GM21528 (cell line): ENCODE results near the gene SDHAF1.
"Not testable (repeated sequence)": the region's sequence is repeated elsewhere in the genome, so short reads cannot be mapped to it uniquely, and the experiment has no call there.

Source experiments
- ATAC-seq: cut with Tn5 transposase; IDR thresholded peaks from one replicate; pipeline ENCODE4 v1.9.1; 2021; ENCODE audit warnings: mild to moderate bottlenecking, moderate library complexity; ENCODE audit not compliant: unreplicated experiment, low FRiP score

Gene SDHAF1

GRCh38 chr19:36014012-36014924, 19.3 kb downstream of the SDHAF1 start, which contains the start of gene ALKBH6:
Gene ALKBH6, minus strand, starts transcription at chr19:36014213. Its CDS starts 816 bp downstream, at chr19:36013397.
- peak; percentile 91 for ATAC-seq

- no peak for ATAC-seq
These were observed 24.2 kb downstream of the SDHAF1 start for GRCh38 chr19:36019061-36019670.

- ATAC-seq = no peak
These were observed 28.4 kb downstream of the SDHAF1 start for GRCh38 chr19:36023432-36023831.

- no peak for ATAC-seq
These were observed 30.6 kb downstream of the SDHAF1 start for GRCh38 chr19:36025541-36025940.

- no peak for ATAC-seq
These were observed 31.3 kb downstream of the SDHAF1 start for GRCh38 chr19:36026091-36026876.

GRCh38 chr19:36027696-36028095, 32.7 kb downstream of the SDHAF1 start:
- no peak for ATAC-seq

- no peak for ATAC-seq
These were observed 33.5 kb downstream of the SDHAF1 start for GRCh38 chr19:36028313-36029041.

- ATAC-seq = no peak
These were observed 35.5 kb downstream of the SDHAF1 start for GRCh38 chr19:36030264-36031148.

GRCh38 chr19:36031308-36031707, 36.3 kb downstream of the SDHAF1 start:
- ATAC-seq = no peak

GRCh38 chr19:36032251-36033104, 37.5 kb downstream of the SDHAF1 start, which contains the start of gene CLIP3:
Gene CLIP3, minus strand, starts transcription at chr19:36032873. Its CDS starts 516 bp downstream, at chr19:36032357.
- no peak for ATAC-seq

- ATAC-seq = no peak
These were observed 45.5 kb downstream of the SDHAF1 start for GRCh38 chr19:36040495-36040894.

- ATAC-seq = not testable (repeated sequence)
These were observed 46.1 kb downstream of the SDHAF1 start for GRCh38 chr19:36041092-36041491.

GRCh38 chr19:36041831-36042230, 46.8 kb downstream of the SDHAF1 start:
- ATAC-seq = no peak

- ATAC-seq = no peak
These were observed 49.0 kb downstream of the SDHAF1 start for GRCh38 chr19:36043952-36044351.
